Measurements from ENCODE around the gene CDH3. TPM values are rescaled to one million over a fixed set of nuclear protein-coding genes. Genes with fewer than 3 reads are reported as not detected.

Gene CDH3
- total RNA-seq, 1 donor from 2014 or later, result 3.6 TPM

GRCh38 chr16:68739964-68740627 is 95.0 kb downstream of the CDH3 start:
- no peak overlapping the region for H3K27ac Mint-ChIP-seq (ENCODE audit: unreplicated experiment)
- DNase-seq (ENCODE audit: extremely low spot score, unreplicated experiment), result no peak
- TF ChIP-seq, protein P1, sequence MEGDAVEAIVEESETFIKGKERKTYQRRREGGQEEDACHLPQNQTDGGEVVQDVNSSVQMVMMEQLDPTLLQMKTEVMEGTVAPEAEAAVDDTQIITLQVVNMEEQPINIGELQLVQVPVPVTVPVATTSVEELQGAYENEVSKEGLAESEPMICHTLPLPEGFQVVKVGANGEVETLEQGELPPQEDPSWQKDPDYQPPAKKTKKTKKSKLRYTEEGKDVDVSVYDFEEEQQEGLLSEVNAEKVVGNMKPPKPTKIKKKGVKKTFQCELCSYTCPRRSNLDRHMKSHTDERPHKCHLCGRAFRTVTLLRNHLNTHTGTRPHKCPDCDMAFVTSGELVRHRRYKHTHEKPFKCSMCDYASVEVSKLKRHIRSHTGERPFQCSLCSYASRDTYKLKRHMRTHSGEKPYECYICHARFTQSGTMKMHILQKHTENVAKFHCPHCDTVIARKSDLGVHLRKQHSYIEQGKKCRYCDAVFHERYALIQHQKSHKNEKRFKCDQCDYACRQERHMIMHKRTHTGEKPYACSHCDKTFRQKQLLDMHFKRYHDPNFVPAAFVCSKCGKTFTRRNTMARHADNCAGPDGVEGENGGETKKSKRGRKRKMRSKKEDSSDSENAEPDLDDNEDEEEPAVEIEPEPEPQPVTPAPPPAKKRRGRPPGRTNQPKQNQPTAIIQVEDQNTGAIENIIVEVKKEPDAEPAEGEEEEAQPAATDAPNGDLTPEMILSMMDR (IDR thresholded peaks at IDR 0.05), result no peak
- no peaks in the 10 kb centered on the region for H3K36me3 Mint-ChIP-seq (ENCODE audit: unreplicated experiment)
- no peak overlapping the region for H3K4me3 Mint-ChIP-seq (ENCODE audit: unreplicated experiment)
- no peaks in the 10 kb centered on the region for H3K9me3 Mint-ChIP-seq (ENCODE audit: unreplicated experiment)
- H3K4me1 Mint-ChIP-seq (ENCODE audit: unreplicated experiment), result peaks cover 16% of the 10 kb centered on the region
- H3K27me3 Mint-ChIP-seq (ENCODE audit: unreplicated experiment), result peaks cover 17% of the 10 kb centered on the region

GRCh38 chr16:68740628-68741346 is 95.7 kb downstream of the CDH3 start:
- TF ChIP-seq, protein P1 (IDR thresholded peaks at IDR 0.05), result no peak
- Mint-ChIP-seq H3K27me3 (ENCODE audit: unreplicated experiment) (peaks cover 16% of the 10 kb centered on the region), H3K36me3 (ENCODE audit: unreplicated experiment) (no peaks in the 10 kb centered on the region), H3K27ac (ENCODE audit: unreplicated experiment) (no peak overlapping the region), H3K9me3 (ENCODE audit: unreplicated experiment) (no peaks in the 10 kb centered on the region), H3K4me1 (ENCODE audit: unreplicated experiment) (peaks cover 16% of the 10 kb centered on the region), H3K4me3 (ENCODE audit: unreplicated experiment) (no peak overlapping the region)
- no peak for DNase-seq (ENCODE audit: extremely low spot score, unreplicated experiment)

DNA sequence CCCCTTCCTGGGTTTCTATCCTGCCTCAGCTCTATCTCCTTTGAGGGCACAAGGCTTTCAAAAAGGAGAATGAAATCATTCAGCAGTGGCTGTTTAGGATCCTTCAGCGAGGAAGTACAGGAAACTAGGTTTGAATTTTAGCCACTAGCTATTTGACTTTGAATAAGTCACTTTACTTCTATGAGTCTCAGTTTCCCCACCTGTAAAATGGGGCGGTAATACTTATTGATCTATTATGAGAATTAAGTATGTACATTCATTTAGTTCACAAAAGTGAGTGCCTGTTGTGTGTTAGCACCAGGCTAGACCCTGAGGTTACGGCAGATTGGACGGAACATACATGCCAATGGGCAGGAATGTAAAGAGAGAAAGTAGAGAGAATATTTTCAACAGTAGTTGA is 98.6 kb downstream of the CDH3 start:
- TF ChIP-seq, protein P1 (IDR thresholded peaks at IDR 0.05), result no peak
- Mint-ChIP-seq H3K4me1 (ENCODE audit: unreplicated experiment) (peaks cover 11% of the 10 kb centered on the region), H3K4me3 (ENCODE audit: unreplicated experiment) (no peak overlapping the region), H3K9me3 (ENCODE audit: unreplicated experiment) (no peaks in the 10 kb centered on the region), H3K36me3 (ENCODE audit: unreplicated experiment) (no peaks in the 10 kb centered on the region), H3K27ac (ENCODE audit: unreplicated experiment) (no peak overlapping the region), H3K27me3 (ENCODE audit: unreplicated experiment) (peaks cover 3% of the 10 kb centered on the region)
- DNase-seq (ENCODE audit: extremely low spot score, unreplicated experiment), result no peak

DNA sequence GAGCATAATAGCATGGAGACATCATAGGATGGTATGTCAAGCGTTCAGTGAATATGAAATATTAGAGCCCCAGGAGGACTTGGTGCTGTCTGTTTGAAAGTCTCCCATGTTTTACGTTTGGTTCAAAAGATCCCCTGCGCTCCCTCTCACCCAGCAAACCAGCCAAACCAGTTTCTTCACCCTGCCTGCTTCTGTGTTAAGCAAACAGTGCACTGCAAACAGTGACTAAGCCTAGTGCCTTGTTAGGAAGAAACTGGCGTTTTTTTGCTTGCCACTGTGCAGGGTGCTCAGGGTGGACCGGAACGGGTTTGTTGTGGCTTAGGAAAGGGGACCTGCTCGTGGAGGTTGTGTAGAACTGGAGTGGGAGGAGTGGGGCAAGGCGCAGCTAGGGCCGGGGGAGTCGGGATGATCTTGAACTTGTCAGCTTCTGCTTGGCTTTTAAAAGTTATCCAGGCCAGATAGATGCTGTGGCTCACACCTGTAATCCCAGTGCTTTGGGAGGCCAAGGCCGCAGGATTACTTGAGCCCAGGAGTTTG is 99.7 kb downstream of the CDH3 start:
- H3K36me3 Mint-ChIP-seq (ENCODE audit: unreplicated experiment), result no peaks in the 10 kb centered on the region
- no peaks in the 10 kb centered on the region for H3K9me3 Mint-ChIP-seq (ENCODE audit: unreplicated experiment)
- peaks cover 7% of the 10 kb centered on the region for H3K27me3 Mint-ChIP-seq (ENCODE audit: unreplicated experiment)
- no peak overlapping the region for H3K27ac Mint-ChIP-seq (ENCODE audit: unreplicated experiment)
- H3K4me1 Mint-ChIP-seq (ENCODE audit: unreplicated experiment), result peaks cover 11% of the 10 kb centered on the region
- no peak overlapping the region for H3K4me3 Mint-ChIP-seq (ENCODE audit: unreplicated experiment)
- TF ChIP-seq, protein P1 (IDR thresholded peaks at IDR 0.05), result no peak
- DNase-seq (ENCODE audit: extremely low spot score, unreplicated experiment), result no peak

- no peak overlapping the region for H3K27ac Mint-ChIP-seq (ENCODE audit: unreplicated experiment)
- TF ChIP-seq, protein P1 (IDR thresholded peaks at IDR 0.05), result no peak
- H3K4me1 Mint-ChIP-seq (ENCODE audit: unreplicated experiment), result peaks cover 4% of the 10 kb centered on the region
- no peak for DNase-seq (ENCODE audit: extremely low spot score, unreplicated experiment)
- H3K27me3 Mint-ChIP-seq (ENCODE audit: unreplicated experiment), result peaks cover 16% of the 10 kb centered on the region
- no peaks in the 10 kb centered on the region for H3K9me3 Mint-ChIP-seq (ENCODE audit: unreplicated experiment)
- no peaks in the 10 kb centered on the region for H3K36me3 Mint-ChIP-seq (ENCODE audit: unreplicated experiment)
- H3K4me3 Mint-ChIP-seq (ENCODE audit: unreplicated experiment), result no peak overlapping the region
Measured at GRCh38 chr16:68746951-68747350, 101.8 kb downstream of the CDH3 start.
